Measurements from ENCODE around the gene PUS7.

- no peak for TF ChIP-seq CTCF (IDR thresholded peaks at IDR 0.05; ENCODE audit: low read length)
- TF ChIP-seq EZH2 (optimal IDR thresholded peaks at IDR 0.05; ENCODE audit: low read depth, low read length), result no peak
- TF ChIP-seq EZH2phosphoT487 (IDR thresholded peaks at IDR 0.05; ENCODE audit: low read length), result no peak
Measured at GRCh38 chr7:105470090-105470489, 52.0 kb downstream of the PUS7 start.

All from MM.1S (cell line).